Measurements from ENCODE around the gene PRKAR2B.

- TF ChIP-seq POLR2AphosphoS5 (IDR thresholded peaks at IDR 0.05; ENCODE audit: low read depth, low read length) (no peak), POLR2A (IDR thresholded peaks at IDR 0.05; ENCODE audit: low read depth, low read length) (no peak), TAF1 (IDR thresholded peaks at IDR 0.05; ENCODE audit: low read depth, low read length) (no peak)
Measured at GRCh38 chr7:107076781-107077698, 32.5 kb downstream of the PRKAR2B start.

All from GM12891 (cell line).